HepG2 (cell line): ENCODE data around the gene DNALI1. TPM values are rescaled to one million over a fixed set of nuclear protein-coding genes. Genes with fewer than 3 reads are reported as not detected.

Experiments
- KAT8 ChIP-seq: IDR thresholded peaks from 2 replicates; pipeline ENCODE4 v1.6.1; 2016; ENCODE audit warnings: missing genetic modification reagents, missing compliant biosample characterization
- KDM2A ChIP-seq: sonication (generic); formaldehyde crosslinking; IDR thresholded peaks from 2 replicates; pipeline ENCODE4 v1.4.0; 2020; ENCODE audit warnings: low read depth, missing genetic modification reagents, borderline replicate concordance
- MYC ChIP-seq: sonication (generic); formaldehyde crosslinking; IDR thresholded peaks from 2 replicates; pipeline ENCODE4 v1.9.0; 2021; ENCODE audit warnings: missing genetic modification reagents, borderline replicate concordance
- NFATC3 ChIP-seq: sonication (generic); formaldehyde crosslinking; IDR thresholded peaks from 2 replicates; pipeline ENCODE4 v1.5.1; 2020; ENCODE audit warnings: mild to moderate bottlenecking, missing genetic modification reagents
- PAXIP1 ChIP-seq: sonication (generic); formaldehyde crosslinking; conservative IDR thresholded peaks from 2 replicates; pipeline ENCODE4 v1.4.0; 2020; ENCODE audit warnings: mild to moderate bottlenecking, missing genetic modification reagents, moderate library complexity
- SMAD3 ChIP-seq: sonication (generic); formaldehyde crosslinking; IDR thresholded peaks from 2 replicates; pipeline ENCODE4 v1.4.0; 2020; ENCODE audit warnings: missing genetic modification reagents
- STAT6 ChIP-seq: sonication (generic); formaldehyde crosslinking; IDR thresholded peaks from 2 replicates; pipeline ENCODE4 v1.4.0; 2020; ENCODE audit warnings: missing genetic modification reagents, mild to moderate bottlenecking, borderline replicate concordance
- YY1 ChIP-seq: IDR thresholded peaks from 2 replicates; pipeline ENCODE4 v1.6.1; 2011; ENCODE audit warnings: low read length, low read depth, moderate library complexity, mild to moderate bottlenecking; ENCODE audit not compliant: insufficient read depth, insufficient replicate concordance
- ZNF276 ChIP-seq: sonication (generic); formaldehyde crosslinking; IDR thresholded peaks from 2 replicates; pipeline ENCODE4 v1.4.0; 2020; ENCODE audit warnings: mild to moderate bottlenecking, low read depth, missing genetic modification reagents
- ZNF30 ChIP-seq: sonication (generic); formaldehyde crosslinking; IDR thresholded peaks from 2 replicates; pipeline ENCODE4 v1.5.0; 2020; ENCODE audit warnings: mild to moderate bottlenecking, missing genetic modification reagents
- ZNF354B ChIP-seq: sonication (generic); formaldehyde crosslinking; IDR thresholded peaks from 2 replicates; pipeline ENCODE4 v1.8.0; 2022; ENCODE audit warnings: mild to moderate bottlenecking, missing genetic modification reagents
- ZNF367 ChIP-seq: sonication (generic); formaldehyde crosslinking; IDR thresholded peaks from 2 replicates; pipeline ENCODE4 v1.4.0; 2020; ENCODE audit warnings: missing genetic modification reagents, borderline replicate concordance
- ZSCAN5A ChIP-seq: sonication (generic); formaldehyde crosslinking; IDR thresholded peaks from 2 replicates; pipeline ENCODE4 v1.8.0; 2022; ENCODE audit warnings: mild to moderate bottlenecking, missing genetic modification reagents, borderline replicate concordance
- polyA plus RNA-seq, 8 experiments: library from polyadenylated mRNA; depleted of rRNA in 3 of 8; stranded (reverse) in 7 of 8; unstranded in 1 of 8; fragments of >200 nt; fragmentation: Illumina TruSeq in 4 of 8; extraction: Trizol in 4 of 8; gene quantifications; 2 replicates each; pipeline versions ENCODE4 v1.2.1 to v1.2.3, GENCODE V29; 2011 to 2016; ENCODE audit warnings: low read depth in 4 of 8, missing spikeins in 1 of 8, mixed read lengths in 1 of 8; ENCODE audit not compliant: insufficient read depth in 1 of 8
- total RNA-seq, 5 experiments: library from RNA; depleted of rRNA; stranded (reverse); fragments of >200 nt; fragmentation: Illumina TruSeq; extraction: Trizol; gene quantifications; 2 replicates each; pipeline ENCODE4 v1.2.3, GENCODE V29; 2016; ENCODE audit warnings: low read depth in 1 of 5

The DNALI1 gene
- total and polyA plus RNA-seq, 2 of the 13 experiments (the other 11 are each of a cell fraction or from before 2014, with no cell fraction given) = 0.42 to 0.70 TPM

GRCh38 chr1:37514350-37515184, 42.2 kb upstream of the DNALI1 start, which contains the start of gene MEAF6 (continued):
- TF ChIP-seq NFATC3 (CRISPR knock-in tag) (no peak), ZSCAN5A (no peak), ZNF354B (CRISPR knock-in tag) (no peak), KAT8 (CRISPR knock-in tag) (peak; percentile 65; the same call in 1 of the 2 replicates), KDM2A (peak; percentile 72), MYC (CRISPR knock-in tag) (peak; percentile 89; the same call in 1 of the 2 replicates), SMAD3 (CRISPR knock-in tag) (peak; percentile 50; the same call in 1 of the 2 replicates), STAT6 (CRISPR knock-in tag) (no peak; the same call in 1 of the 2 replicates), ZNF30 (CRISPR knock-in tag) (no peak), YY1 (peak; percentile 93), ZNF276 (CRISPR knock-in tag) (0 out of 2 replicates have a peak, but pooled peaks have one; percentile 22), ZNF367 (CRISPR knock-in tag) (peak; percentile 89; the same call in 1 of the 2 replicates), PAXIP1 (CRISPR knock-in tag) (no peak; the same call in none of the 2 replicates)
